Measurements from ENCODE around the gene DDX5.
A peak's percentile ranks its signal among the peaks of the same experiment; 100 is the strongest.

The DDX5 gene

GRCh38 chr17:64500487-64500859 is 5.6 kb downstream of the DDX5 start:
- DNase-seq (ENCODE audit: extremely low read depth, insufficient read length), result no peak
- Histone ChIP-seq H3K4me3 (replicated peaks; ENCODE audit: low read depth, low read length) (no peak overlapping the region), H3K27me3 (replicated peaks; ENCODE audit: control insufficient read depth, insufficient read depth, low read length) (no peaks in the 10 kb centered on the region), H3K36me3 (ENCODE audit: control insufficient read depth, insufficient read depth, low read length) (peaks cover 32% of the 10 kb centered on the region)
- no peak for TF ChIP-seq CTCF (IDR thresholded peaks at IDR 0.05; ENCODE audit: insufficient read depth, low read length, poor library complexity, severe bottlenecking)

DNA sequence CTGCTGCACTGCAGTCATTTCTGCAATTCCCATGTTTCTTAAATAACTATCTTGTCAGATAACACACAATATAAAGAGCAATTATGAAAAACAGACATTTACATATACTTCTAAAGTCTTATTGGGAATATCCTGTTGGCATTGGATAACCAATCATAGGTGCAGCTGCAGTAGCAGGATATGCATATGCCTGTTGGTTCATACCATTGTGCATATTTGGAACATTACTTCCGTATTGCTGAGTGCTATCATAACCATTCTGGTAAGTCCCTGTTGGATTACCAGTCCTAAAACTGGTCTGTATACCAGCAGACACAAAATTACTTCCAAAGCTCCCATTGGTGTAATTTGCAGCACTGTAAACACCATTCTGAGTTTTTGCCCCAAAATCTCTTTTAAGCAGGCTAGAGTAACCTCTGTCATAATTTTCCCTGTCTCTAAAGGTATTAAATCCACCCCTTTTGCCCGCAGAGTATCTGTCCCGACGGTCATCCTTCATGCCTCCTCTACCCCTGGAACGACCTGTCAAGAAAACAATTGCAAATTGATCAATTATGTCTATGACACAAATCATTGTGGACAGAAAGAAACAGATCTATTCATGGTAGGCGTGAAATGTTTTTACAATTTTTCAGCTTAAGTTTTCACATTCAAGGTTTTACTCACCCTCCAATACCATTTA is 6.1 kb downstream of the DDX5 start:
- peaks cover 32% of the 10 kb centered on the region for H3K36me3 ChIP-seq (ENCODE audit: control insufficient read depth, insufficient read depth, low read length)
- TF ChIP-seq CTCF (IDR thresholded peaks at IDR 0.05; ENCODE audit: insufficient read depth, low read length, poor library complexity, severe bottlenecking), result no peak
- DNase-seq (ENCODE audit: extremely low read depth, insufficient read length), result no peak
- no peak overlapping the region for H3K4me3 ChIP-seq (replicated peaks; ENCODE audit: low read depth, low read length)
- H3K27me3 ChIP-seq (replicated peaks; ENCODE audit: control insufficient read depth, insufficient read depth, low read length), result no peaks in the 10 kb centered on the region

DNA sequence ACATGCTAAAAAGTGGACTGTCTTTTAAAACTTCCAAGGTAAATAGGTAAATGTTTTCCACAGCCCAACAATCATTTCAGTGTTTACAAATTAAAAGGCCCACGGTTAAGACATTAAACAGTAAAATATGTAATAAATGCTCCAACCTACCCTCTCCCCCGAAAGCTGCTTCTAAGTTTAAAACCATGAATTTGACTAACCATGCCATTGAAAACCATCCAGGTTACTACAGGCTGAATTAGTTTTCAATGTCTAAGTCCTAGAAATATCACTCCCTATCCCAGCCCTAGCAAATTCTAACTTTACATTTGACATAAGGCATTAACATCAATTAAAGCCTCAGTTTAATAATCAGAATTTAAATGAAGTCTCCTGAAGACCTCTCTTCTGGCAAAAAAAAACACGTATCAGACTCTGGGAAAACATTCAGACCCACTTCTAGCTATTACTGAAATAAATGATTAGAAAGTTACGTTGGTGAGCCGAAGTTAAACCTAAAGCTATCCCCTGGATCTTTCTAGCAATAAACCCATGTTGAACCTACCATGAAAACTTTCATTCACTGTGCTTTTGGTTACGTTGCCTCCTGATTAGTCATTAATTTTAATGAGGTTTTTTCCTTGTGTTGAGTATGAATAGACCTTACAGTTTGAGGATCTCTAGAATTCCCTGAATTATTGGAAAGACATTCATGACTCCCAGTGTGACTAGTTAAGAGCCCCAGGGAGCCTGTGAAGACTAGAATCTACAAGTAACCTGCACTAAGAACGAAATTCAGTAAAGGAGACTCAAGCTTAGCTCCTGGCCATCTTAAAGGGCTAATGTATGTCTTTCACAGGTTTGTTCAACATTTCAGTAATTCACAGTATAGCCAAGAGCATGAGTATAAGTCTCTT is 7.5 kb downstream of the DDX5 start:
- Histone ChIP-seq H3K36me3 (ENCODE audit: control insufficient read depth, insufficient read depth, low read length) (peaks cover 29% of the 10 kb centered on the region), H3K4me3 (replicated peaks; ENCODE audit: low read depth, low read length) (no peak overlapping the region)

GRCh38 chr17:64497565-64498035 is 8.5 kb downstream of the DDX5 start:
- no peak for DNase-seq (ENCODE audit: extremely low read depth, insufficient read length)
- Histone ChIP-seq H3K27me3 (replicated peaks; ENCODE audit: control insufficient read depth, insufficient read depth, low read length) (no peaks in the 10 kb centered on the region), H3K36me3 (ENCODE audit: control insufficient read depth, insufficient read depth, low read length) (peaks cover 24% of the 10 kb centered on the region), H3K4me3 (replicated peaks; ENCODE audit: low read depth, low read length) (peak overlapping the region; percentile 72)
- TF ChIP-seq CTCF (IDR thresholded peaks at IDR 0.05; ENCODE audit: insufficient read depth, low read length, poor library complexity, severe bottlenecking), result no peak

More for the DNA sequence above, 7.5 kb downstream of the DDX5 start:
- DNase-seq (ENCODE audit: extremely low read depth, insufficient read length), result no peak
- H3K27me3 ChIP-seq (replicated peaks; ENCODE audit: control insufficient read depth, insufficient read depth, low read length), result no peaks in the 10 kb centered on the region
- no peak for TF ChIP-seq CTCF (IDR thresholded peaks at IDR 0.05; ENCODE audit: insufficient read depth, low read length, poor library complexity, severe bottlenecking)

DNA sequence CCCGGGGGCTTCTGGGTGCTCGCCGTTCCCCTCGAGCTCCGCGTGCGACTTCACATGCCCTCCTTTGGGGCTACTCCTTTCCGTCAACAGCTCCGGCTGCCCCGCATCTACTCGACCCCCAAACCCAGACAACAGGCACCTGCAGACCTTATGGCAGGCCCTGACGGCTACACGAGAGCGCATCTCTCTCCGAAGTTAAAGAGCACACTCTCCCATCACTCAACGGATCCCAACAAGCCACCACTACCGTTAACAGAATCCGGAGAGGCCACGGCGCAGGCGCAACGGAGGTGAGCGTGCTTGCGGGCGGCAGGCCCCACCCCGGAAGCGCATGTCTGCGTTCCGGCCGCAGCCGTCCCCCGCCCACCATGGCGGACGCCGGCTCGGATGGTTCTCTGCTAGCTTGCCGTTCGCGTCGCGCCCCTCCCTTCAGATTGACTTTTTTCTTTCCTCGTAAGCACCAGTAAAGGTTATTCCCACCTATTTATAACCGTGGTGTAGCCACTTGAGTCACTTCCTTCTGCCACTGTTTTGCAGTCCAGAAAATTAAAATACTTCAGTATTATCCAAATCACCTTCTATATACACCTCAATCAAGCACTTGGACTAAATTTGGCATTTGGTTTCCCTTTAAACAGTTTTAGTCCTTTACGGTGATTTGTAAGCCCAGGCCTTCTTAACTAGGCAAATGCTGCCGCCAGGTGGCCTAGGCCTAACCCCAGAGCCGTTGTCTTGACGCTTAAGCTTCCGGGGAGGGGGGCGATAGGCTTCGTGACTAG is 9.1 kb downstream of the DDX5 start, which contains the start of gene POLG2:
POLG2 (minus strand) TSS at position 269 of the 779 bp plus-strand sequence; CDS start at position 183, 86 bp downstream.
- Histone ChIP-seq H3K27me3 (replicated peaks; ENCODE audit: control insufficient read depth, insufficient read depth, low read length) (no peaks in the 10 kb centered on the region), H3K36me3 (ENCODE audit: control insufficient read depth, insufficient read depth, low read length) (peaks cover 22% of the 10 kb centered on the region), H3K4me3 (replicated peaks; ENCODE audit: low read depth, low read length) (peak within 1 kb of the TSS; percentile 72)
- peak; percentile 94 for DNase-seq (ENCODE audit: extremely low read depth, insufficient read length)
- peak; percentile 65 for TF ChIP-seq CTCF (IDR thresholded peaks at IDR 0.05; ENCODE audit: insufficient read depth, low read length, poor library complexity, severe bottlenecking)
